ENCODE measurements around the gene MRAS. TPM values are rescaled to one million over a fixed set of nuclear protein-coding genes. Genes with fewer than 3 reads are reported as not detected.

MRAS gene
- total and polyA plus RNA-seq, 2 of the 8 experiments (the other 6 are each of a cell fraction or from before 2014, with no cell fraction given): 10.6 to 16.2 TPM

DNA sequence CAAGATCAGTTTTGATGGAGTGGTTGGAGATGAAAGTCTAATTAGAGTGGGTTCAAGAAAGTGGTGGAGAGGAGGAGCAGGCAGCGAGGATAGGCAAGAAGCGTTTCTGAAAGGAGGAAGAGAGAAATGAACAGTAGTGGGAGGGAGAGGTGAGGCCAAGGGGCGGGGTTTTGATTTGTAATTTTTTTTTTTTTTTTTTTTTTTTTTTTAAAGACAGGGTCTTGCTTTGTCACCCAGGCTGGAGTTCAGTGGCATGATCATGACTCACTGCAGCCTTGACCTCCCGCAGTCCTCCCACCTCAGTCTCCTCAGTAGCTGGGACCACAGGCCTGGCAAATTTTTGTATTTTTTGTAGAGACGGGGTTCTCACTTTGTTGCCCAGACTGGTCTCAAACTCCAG, 36.6 kb downstream of the MRAS start:
- CTCF ChIA-PET (ENCODE audit: partially characterized antibody): interaction anchor here (0.8 to 2.6 kb wide), 4 partner anchors 12 to 35 kb away, joined by 3 to 11 read pairs (median 4); no protein-coding TSS in a partner anchor
- Histone ChIP-seq H2AK5ac (ENCODE audit: low read depth, low read length) (no peak overlapping the region; the same call in 1 of the 2 replicates), H3K4me1 (replicated peaks in 1 of 4; ENCODE audit: control insufficient read depth in 3 of 4, insufficient read depth in 4 of 4, low read length in 3 of 4) (0 out of 7 replicates have a peak, but pooled peaks cover 0 to 2% (median 0%) of the 10 kb centered on the region in 4 experiments), H2BK15ac (ENCODE audit: low read length) (no peak overlapping the region), H3K36me3 (ENCODE audit: control insufficient read depth in 2 of 4, insufficient read depth in 4 of 4, low read length in 3 of 4) (no peaks in the 10 kb centered on the region), H3K27me3 (replicated peaks in 1 of 4; ENCODE audit: control insufficient read depth in 3 of 4, extremely low read depth in 1 of 4, insufficient read depth in 3 of 4, low read length in 3 of 4) (no peaks in the 10 kb centered on the region), H3K18ac (ENCODE audit: extremely low read depth, low read length) (no peak overlapping the region), H4K8ac (ENCODE audit: extremely low read depth, insufficient read depth, low read length) (no peak overlapping the region), H4K5ac (ENCODE audit: insufficient read length, low read depth, low read length) (no peak overlapping the region), H3K14ac (ENCODE audit: insufficient read length) (no peak overlapping the region), H2BK5ac (ENCODE audit: low read depth, low read length) (no peak overlapping the region), H3K27ac (ENCODE audit: low read depth, low read length) (no peak overlapping the region), H2BK120ac (replicated peaks; ENCODE audit: low read depth, low read length) (no peak overlapping the region), H3K23me2 (ENCODE audit: low read depth, low read length) (no peaks in the 10 kb centered on the region), H3K23ac (ENCODE audit: insufficient read length) (no peak overlapping the region), H3K79me1 (ENCODE audit: low read depth, low read length) (no peaks in the 10 kb centered on the region), H3K9me3 (ENCODE audit: insufficient read depth in 2 of 2, low read depth in 1 of 2, low read length in 1 of 2) (no peaks in the 10 kb centered on the region), H4K91ac (replicated peaks; ENCODE audit: insufficient read length, low read length) (no peak overlapping the region), H2BK12ac (ENCODE audit: low read depth, low read length) (no peak overlapping the region), H3K4me2 (ENCODE audit: insufficient read depth in 1 of 2, low read depth in 2 of 2, low read length in 2 of 2) (no peak overlapping the region), H3K79me2 (ENCODE audit: control insufficient read depth in 1 of 2, insufficient read depth in 2 of 2, low read length in 2 of 2) (no peaks in the 10 kb centered on the region), H3K4me3 (ENCODE audit: extremely low read depth in 1 of 4, insufficient read depth in 2 of 4, low read depth in 3 of 4, low read length in 4 of 4) (no peak overlapping the region), H3K4ac (replicated peaks; ENCODE audit: insufficient read length, low read depth, low read length) (no peak overlapping the region), H2AFZ (ENCODE audit: low read length) (no peak overlapping the region), H2BK20ac (ENCODE audit: low read length) (no peak overlapping the region), H3K56ac (replicated peaks; ENCODE audit: insufficient read length, low read depth, low read length) (no peak overlapping the region), H4K20me1 (replicated peaks in 1 of 2; ENCODE audit: control insufficient read depth in 1 of 2, insufficient read depth in 2 of 2, low read length in 2 of 2) (no peaks in the 10 kb centered on the region), H3K9ac (replicated peaks in 1 of 4; ENCODE audit: extremely low read depth in 1 of 4, low read depth in 3 of 4, low read length in 3 of 4) (no peak overlapping the region)
- WGBS, 2 experiments (ENCODE audit: extremely low coverage in 1 of 2, insufficient coverage in 1 of 2, insufficient read length in 1 of 2, insufficient replicate concordance in 2 of 2, low coverage in 1 of 2, low lambda C conversion rate in 2 of 2, missing lambda C conversion rate in 1 of 2): 98% methylated on average over 4 of the region's 5 CpGs; no CpG with 5 or more reads in 1 of the 2 experiments
- POLR2A ChIA-PET (ENCODE audit: partially characterized antibody): no interaction called here
- DNase-seq (ENCODE audit: low read depth in 1 of 2, low spot score in 2 of 2): no peak
- FAIRE-seq: no peak
- TF ChIP-seq POLR2A (IDR thresholded peaks at IDR 0.05; ENCODE audit: control extremely low read depth in 1 of 2, low read depth in 2 of 2, low read length in 2 of 2): no peak
- no peak for TF ChIP-seq MAFK (IDR thresholded peaks at IDR 0.05; ENCODE audit: low read depth, low read length)
- TF ChIP-seq NANOG (IDR thresholded peaks at IDR 0.05; ENCODE audit: insufficient read depth, low read depth, low read length, poor library complexity, severe bottlenecking): no peak
- TF ChIP-seq BACH1 (IDR thresholded peaks at IDR 0.05; ENCODE audit: low read length): no peak
- TF ChIP-seq EZH2 (IDR thresholded peaks at IDR 0.05; ENCODE audit: low read depth, low read length, severe bottlenecking): no peak
- no peak for TF ChIP-seq SIRT6 (IDR thresholded peaks at IDR 0.05; ENCODE audit: low read length)
- TF ChIP-seq, protein P1, sequence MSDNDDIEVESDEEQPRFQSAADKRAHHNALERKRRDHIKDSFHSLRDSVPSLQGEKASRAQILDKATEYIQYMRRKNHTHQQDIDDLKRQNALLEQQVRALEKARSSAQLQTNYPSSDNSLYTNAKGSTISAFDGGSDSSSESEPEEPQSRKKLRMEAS (IDR thresholded peaks at IDR 0.05): no peak
- no peak for TF ChIP-seq CHD2 (IDR thresholded peaks at IDR 0.05; ENCODE audit: low read length)
- TF ChIP-seq HDAC2 (IDR thresholded peaks at IDR 0.05; ENCODE audit: borderline replicate concordance in 1 of 2, low read depth in 2 of 2, low read length in 2 of 2): no peak
- no peak for TF ChIP-seq POLR2AphosphoS5 (IDR thresholded peaks at IDR 0.05; ENCODE audit: low read depth, low read length)
- TF ChIP-seq CHD1 (IDR thresholded peaks at IDR 0.05; ENCODE audit: low read depth, low read length): no peak
- no peak for TF ChIP-seq JUND (IDR thresholded peaks at IDR 0.05; ENCODE audit: low read length)
- no peak for TF ChIP-seq NRF1 (IDR thresholded peaks at IDR 0.05; ENCODE audit: low read depth, low read length)
- TF ChIP-seq SP4 (IDR thresholded peaks at IDR 0.05; ENCODE audit: low read length): no peak
- no peak for TF ChIP-seq SIX5 (IDR thresholded peaks at IDR 0.05; ENCODE audit: low read depth, low read length)
- TF ChIP-seq RAD21 (IDR thresholded peaks at IDR 0.05 in 1 of 2, conservative IDR thresholded peaks at IDR 0.05 in 1 of 2; ENCODE audit: low read depth in 2 of 2, low read length in 2 of 2): no peak
